H7 (cell line): ENCODE results near the gene SLC24A4. TPM values are rescaled to one million over a fixed set of nuclear protein-coding genes. Genes with fewer than 3 reads are reported as not detected.

Source experiments
- DNase-seq: peaks from one replicate; pipeline ENCODE4 v3.0.0; 2012
- H3K27me3 ChIP-seq: 2 replicates; pipeline ENCODE4 v1.6.0; 2011; ENCODE audit warnings: mild to moderate bottlenecking, low read length; ENCODE audit not compliant: control insufficient read depth, insufficient read depth
- H3K36me3 ChIP-seq: replicated peaks from 2 replicates; pipeline ENCODE4 v1.5.1; 2011; ENCODE audit warnings: low read length; ENCODE audit not compliant: control insufficient read depth, insufficient read depth
- H3K4me3 ChIP-seq: 2 replicates; pipeline ENCODE4 v1.5.1; 2011; ENCODE audit warnings: low read depth, mild to moderate bottlenecking, control low read depth, low read length, moderate library complexity; ENCODE audit not compliant: insufficient read depth
- total RNA-seq: library from RNA; depleted of rRNA; stranded (reverse); fragments of >200 nt; shearing (Covaris generic); gene quantifications from 2 replicates; pipeline ENCODE4 v1.2.3, GENCODE V29; 2014

Gene SLC24A4
- total RNA-seq, 1 experiment from 2014 or later: under 0.01 TPM

- no peaks in the 10 kb centered on the region for H3K27me3 ChIP-seq
- H3K36me3 ChIP-seq: no peaks in the 10 kb centered on the region
- no peak for DNase-seq
- H3K4me3 ChIP-seq: no peak overlapping the region
Observed at GRCh38 chr14:92437729-92438285, 114.8 kb downstream of the SLC24A4 start.

- H3K4me3 ChIP-seq: no peak overlapping the region
- H3K36me3 ChIP-seq: no peaks in the 10 kb centered on the region
- DNase-seq: no peak
- H3K27me3 ChIP-seq: no peaks in the 10 kb centered on the region
Observed at GRCh38 chr14:92439537-92440344, 116.8 kb downstream of the SLC24A4 start.

GRCh38 chr14:92440345-92441003, 117.5 kb downstream of the SLC24A4 start:
- no peak for DNase-seq
- H3K27me3 ChIP-seq: no peaks in the 10 kb centered on the region
- H3K36me3 ChIP-seq: no peaks in the 10 kb centered on the region
- no peak overlapping the region for H3K4me3 ChIP-seq

- no peak for DNase-seq
- Histone ChIP-seq H3K27me3 (no peaks in the 10 kb centered on the region), H3K4me3 (no peak overlapping the region), H3K36me3 (no peaks in the 10 kb centered on the region)
Observed at GRCh38 chr14:92441751-92442504, 119.0 kb downstream of the SLC24A4 start.

- Histone ChIP-seq H3K4me3 (no peak overlapping the region), H3K27me3 (no peaks in the 10 kb centered on the region), H3K36me3 (no peaks in the 10 kb centered on the region)
- no peak for DNase-seq
Observed at GRCh38 chr14:92443167-92443566, 120.2 kb downstream of the SLC24A4 start.

GRCh38 chr14:92443741-92444140, 120.8 kb downstream of the SLC24A4 start:
- H3K36me3 ChIP-seq: no peaks in the 10 kb centered on the region
- H3K4me3 ChIP-seq: no peak overlapping the region
- H3K27me3 ChIP-seq: no peaks in the 10 kb centered on the region
- peak; percentile 52 for DNase-seq

GRCh38 chr14:92446771-92447170, 123.8 kb downstream of the SLC24A4 start:
- Histone ChIP-seq H3K27me3 (no peaks in the 10 kb centered on the region), H3K36me3 (no peaks in the 10 kb centered on the region), H3K4me3 (no peak overlapping the region)
- no peak for DNase-seq

- H3K4me3 ChIP-seq: no peak overlapping the region
- no peak for DNase-seq
- no peaks in the 10 kb centered on the region for H3K27me3 ChIP-seq
- no peaks in the 10 kb centered on the region for H3K36me3 ChIP-seq
Observed at GRCh38 chr14:92447416-92448197, 124.6 kb downstream of the SLC24A4 start.

GRCh38 chr14:92448786-92449185, 125.8 kb downstream of the SLC24A4 start:
- Histone ChIP-seq H3K36me3 (no peaks in the 10 kb centered on the region), H3K27me3 (no peaks in the 10 kb centered on the region)
- DNase-seq: no peak

GRCh38 chr14:92449404-92450181, 126.6 kb downstream of the SLC24A4 start:
- H3K36me3 ChIP-seq: no peaks in the 10 kb centered on the region
- no peaks in the 10 kb centered on the region for H3K27me3 ChIP-seq
- H3K4me3 ChIP-seq: no peak overlapping the region
- no peak for DNase-seq

More at GRCh38 chr14:92448786-92449185, 125.8 kb downstream of the SLC24A4 start:
- H3K4me3 ChIP-seq: no peak overlapping the region

GRCh38 chr14:92450351-92451070, 127.5 kb downstream of the SLC24A4 start:
- H3K36me3 ChIP-seq: no peaks in the 10 kb centered on the region
- DNase-seq: no peak
- no peaks in the 10 kb centered on the region for H3K27me3 ChIP-seq
- H3K4me3 ChIP-seq: no peak overlapping the region

GRCh38 chr14:92451245-92451644, 128.3 kb downstream of the SLC24A4 start:
- Histone ChIP-seq H3K4me3 (no peak overlapping the region), H3K27me3 (no peaks in the 10 kb centered on the region), H3K36me3 (no peaks in the 10 kb centered on the region)
- peak; percentile 56 for DNase-seq

GRCh38 chr14:92451755-92452154, 128.8 kb downstream of the SLC24A4 start:
- Histone ChIP-seq H3K27me3 (no peaks in the 10 kb centered on the region), H3K36me3 (no peaks in the 10 kb centered on the region), H3K4me3 (no peak overlapping the region)
- no peak for DNase-seq
